Fibroblast of mammary gland (primary cell): ENCODE results near the gene ZNF664.
"Not testable (repeated sequence)": the region's sequence is repeated elsewhere in the genome, so short reads cannot be mapped to it uniquely, and the experiment has no call there.

Source experiments
- DNase-seq: peaks from one replicate; pipeline ENCODE4 v3.0.0-alpha.2; 2010; ENCODE audit warnings: low read depth
- H3K4me3 ChIP-seq: 2 replicates; pipeline ENCODE4 v1.5.1; 2011; ENCODE audit warnings: low read depth, mild to moderate bottlenecking, low read length, moderate library complexity; ENCODE audit not compliant: control insufficient read depth
- CTCF ChIP-seq: conservative IDR thresholded peaks from 2 replicates; pipeline ENCODE4 v1.5.1; 2011; ENCODE audit warnings: low read depth, low read length, inconsistent platforms; ENCODE audit not compliant: control insufficient read depth, insufficient read depth

ZNF664 gene

GRCh38 chr12:123945287-123946151 is 27.5 kb upstream of the ZNF664 start:
- H3K4me3 ChIP-seq, result no peak overlapping the region
- TF ChIP-seq CTCF, result no peak
- DNase-seq, result no peak

- H3K4me3 ChIP-seq, result no peak overlapping the region
- no peak for DNase-seq
- no peak for TF ChIP-seq CTCF
These were observed 26.9 kb upstream of the ZNF664 start for GRCh38 chr12:123946152-123946515.

GRCh38 chr12:123946516-123947505 is 26.2 kb upstream of the ZNF664 start:
- H3K4me3 ChIP-seq, DNase-seq: not testable (repeated sequence)

- H3K4me3 ChIP-seq, DNase-seq: not testable (repeated sequence)
These were observed 25.5 kb upstream of the ZNF664 start for GRCh38 chr12:123947531-123947930.

GRCh38 chr12:123948401-123948795 is 24.6 kb upstream of the ZNF664 start:
- no peak for TF ChIP-seq CTCF
- no peak for DNase-seq
- no peak overlapping the region for H3K4me3 ChIP-seq

GRCh38 chr12:123948796-123949769 is 23.9 kb upstream of the ZNF664 start:
- no peak for DNase-seq
- H3K4me3 ChIP-seq, result no peak overlapping the region
- no peak for TF ChIP-seq CTCF

GRCh38 chr12:123949770-123950165 is 23.2 kb upstream of the ZNF664 start:
- no peak for DNase-seq
- no peak for TF ChIP-seq CTCF

More at GRCh38 chr12:123949770-123950165, 23.2 kb upstream of the ZNF664 start:
- H3K4me3 ChIP-seq, result no peak overlapping the region
